SK-N-SH treated with all-trans-retinoic acid at 6 μM for 48 hours (cell line): ENCODE data around the gene EGFL7.

Source experiments
- ATAC-seq: fragments of 200-7000 bp; cut with Tn5 transposase; 3 replicates; pipeline ENCODE4 v1.9.1; 2020; ENCODE audit warnings: mild to moderate bottlenecking, moderate library complexity
- ARNTL ChIP-seq: fragments of 450-650 bp; formaldehyde crosslinking; IDR thresholded peaks from 2 replicates; pipeline ENCODE4 v1.5.0; 2020; ENCODE audit warnings: low read depth, mild to moderate bottlenecking, moderate library complexity, borderline replicate concordance
- BACH2 ChIP-seq: fragments of 250-450 bp; sonication (Bioruptor Pico); IDR thresholded peaks from 2 replicates; pipeline ENCODE4 v1.9.0; 2021; ENCODE audit warnings: mild to moderate bottlenecking, borderline replicate concordance
- CREB5 ChIP-seq: fragments of 250-450 bp; sonication (Bioruptor Pico); IDR thresholded peaks from 2 replicates; pipeline ENCODE4 v1.5.1; 2020; ENCODE audit warnings: low read depth, mild to moderate bottlenecking, moderate library complexity
- CSDC2 ChIP-seq: fragments of 250-450 bp; sonication (Bioruptor Pico); IDR thresholded peaks from 2 replicates; pipeline ENCODE4 v1.5.0; 2020; ENCODE audit warnings: mild to moderate bottlenecking, moderate library complexity
- CSRNP3 ChIP-seq: fragments of 250-450 bp; sonication (Bioruptor Pico); IDR thresholded peaks from 2 replicates; pipeline ENCODE4 v1.5.1; 2021; ENCODE audit warnings: mild to moderate bottlenecking, moderate library complexity
- ESRRG ChIP-seq: fragments of 250-450 bp; sonication (Bioruptor Pico); IDR thresholded peaks from 2 replicates; pipeline ENCODE4 v1.6.1; 2021; ENCODE audit warnings: mild to moderate bottlenecking
- GLIS3 ChIP-seq: fragments of 250-450 bp; sonication (Bioruptor Pico); IDR thresholded peaks from 2 replicates; pipeline ENCODE4 v1.5.0; 2020; ENCODE audit warnings: mild to moderate bottlenecking, moderate library complexity
- ISL1 ChIP-seq: fragments of 250-450 bp; sonication (Bioruptor Pico); IDR thresholded peaks from 2 replicates; pipeline ENCODE4 v2.1.2; 2022; ENCODE audit warnings: mild to moderate bottlenecking, moderate library complexity
- OSR1 ChIP-seq: fragments of 250-450 bp; sonication (Bioruptor Pico); IDR thresholded peaks from 2 replicates; pipeline ENCODE4 v1.8.0; 2022; ENCODE audit warnings: moderate library complexity, mild to moderate bottlenecking, inconsistent platforms
- PATZ1 ChIP-seq: fragments of 250-450 bp; sonication (Bioruptor Pico); IDR thresholded peaks from 2 replicates; pipeline ENCODE4 v1.8.0; 2020; ENCODE audit warnings: mild to moderate bottlenecking, moderate library complexity, borderline replicate concordance
- POU6F1 ChIP-seq: fragments of 250-450 bp; sonication (Bioruptor Pico); IDR thresholded peaks from 2 replicates; pipeline ENCODE4 v1.8.0; 2021; ENCODE audit warnings: low read depth, mild to moderate bottlenecking, moderate library complexity, borderline replicate concordance
- PPARA ChIP-seq: fragments of 250-450 bp; sonication (Bioruptor Pico); IDR thresholded peaks from 2 replicates; pipeline ENCODE4 v1.5.0; 2020; ENCODE audit warnings: mild to moderate bottlenecking, borderline replicate concordance
- RARB ChIP-seq: fragments of 250-450 bp; sonication (Bioruptor Pico); IDR thresholded peaks from 2 replicates; pipeline ENCODE4 v1.8.0; 2021; ENCODE audit warnings: mild to moderate bottlenecking, moderate library complexity
- SNAI2 ChIP-seq: fragments of 250-450 bp; sonication (Bioruptor Pico); IDR thresholded peaks from 2 replicates; pipeline ENCODE4 v1.5.0; 2020; ENCODE audit warnings: mild to moderate bottlenecking, moderate library complexity
- TCF4 ChIP-seq: fragments of 250-450 bp; sonication (Bioruptor Pico); IDR thresholded peaks from 2 replicates; pipeline ENCODE4 v1.8.0; 2021; ENCODE audit warnings: mild to moderate bottlenecking, moderate library complexity, borderline replicate concordance
- TOX ChIP-seq: fragments of 250-450 bp; sonication (Bioruptor Pico); IDR thresholded peaks from 2 replicates; pipeline ENCODE4 v1.8.0; 2021; ENCODE audit warnings: mild to moderate bottlenecking, moderate library complexity, borderline replicate concordance
- TSHZ2 ChIP-seq: fragments of 250-450 bp; sonication (Bioruptor Pico); IDR thresholded peaks from 2 replicates; pipeline ENCODE4 v1.5.0; 2020; ENCODE audit warnings: mild to moderate bottlenecking, moderate library complexity
- ZC3H10 ChIP-seq: fragments of 250-450 bp; sonication (Bioruptor Pico); IDR thresholded peaks from 2 replicates; pipeline ENCODE4 v1.5.1; 2021; ENCODE audit warnings: mild to moderate bottlenecking, moderate library complexity
- ZFP3 ChIP-seq: fragments of 250-450 bp; sonication (Bioruptor Pico); IDR thresholded peaks from 2 replicates; pipeline ENCODE4 v1.5.0; 2020; ENCODE audit warnings: mild to moderate bottlenecking, moderate library complexity
- ZFP30 ChIP-seq: fragments of 450-650 bp; formaldehyde crosslinking; IDR thresholded peaks from 2 replicates; pipeline ENCODE4 v1.5.0; 2022; ENCODE audit warnings: mild to moderate bottlenecking, moderate library complexity
- ZNF565 ChIP-seq: fragments of 450-650 bp; formaldehyde crosslinking; conservative IDR thresholded peaks from 2 replicates; pipeline ENCODE4 v1.5.0; 2020; ENCODE audit warnings: low read depth, mild to moderate bottlenecking, moderate library complexity
- ZNF70 ChIP-seq: fragments of 450-650 bp; formaldehyde crosslinking; IDR thresholded peaks from 2 replicates; pipeline ENCODE4 v1.5.0; 2020; ENCODE audit warnings: mild to moderate bottlenecking, moderate library complexity
- ZNF8 ChIP-seq: fragments of 450-650 bp; formaldehyde crosslinking; IDR thresholded peaks from 2 replicates; pipeline ENCODE4 v1.5.0; 2020; ENCODE audit warnings: mild to moderate bottlenecking, moderate library complexity

Gene EGFL7

GRCh38 chr9:136626740-136627642 is 35.7 kb upstream of the EGFL7 start:
- ATAC-seq = no peak
- TF ChIP-seq ZNF565 (CRISPR knock-in tag) (no peak), BACH2 (CRISPR knock-in tag) (no peak), TCF4 (CRISPR knock-in tag) (no peak), ZC3H10 (CRISPR knock-in tag) (no peak), PPARA (CRISPR knock-in tag) (no peak), ZNF70 (no peak)

GRCh38 chr9:136627703-136628102 is 35.0 kb upstream of the EGFL7 start:
- ATAC-seq = no peak
- no peak for TF ChIP-seq ZNF8
- no peak for TF ChIP-seq TCF4 (CRISPR knock-in tag)
- TF ChIP-seq ZC3H10 (CRISPR knock-in tag) = no peak
- no peak for TF ChIP-seq OSR1 (CRISPR knock-in tag)
- no peak for TF ChIP-seq TOX (CRISPR knock-in tag)
- TF ChIP-seq SNAI2 (CRISPR knock-in tag) = no peak
- TF ChIP-seq RARB (CRISPR knock-in tag) = no peak
- TF ChIP-seq PPARA (CRISPR knock-in tag) = no peak
- TF ChIP-seq ZNF565 (CRISPR knock-in tag) = no peak
- TF ChIP-seq, all 23 proteins: peak for 0

GRCh38 chr9:136628268-136628667 is 34.4 kb upstream of the EGFL7 start:
- no peak for TF ChIP-seq ZFP3 (CRISPR knock-in tag)
- no peak for TF ChIP-seq ARNTL (CRISPR knock-in tag)
- TF ChIP-seq TOX (CRISPR knock-in tag) = no peak
- TF ChIP-seq PPARA (CRISPR knock-in tag) = no peak
- TF ChIP-seq ZNF70 = no peak
- no peak for TF ChIP-seq ISL1 (CRISPR knock-in tag)
- no peak for TF ChIP-seq ZNF565 (CRISPR knock-in tag)
- TF ChIP-seq POU6F1 = no peak
- no peak for TF ChIP-seq CREB5 (CRISPR knock-in tag)
- no peak for TF ChIP-seq PATZ1 (CRISPR knock-in tag)
- no peak for TF ChIP-seq TSHZ2
- no peak for TF ChIP-seq ZFP30
- TF ChIP-seq CSDC2 (CRISPR knock-in tag) = no peak
- no peak for TF ChIP-seq CSRNP3 (CRISPR knock-in tag)
- no peak for TF ChIP-seq ZC3H10 (CRISPR knock-in tag)
- no peak for TF ChIP-seq ZNF8
- no peak for TF ChIP-seq RARB (CRISPR knock-in tag)
- no peak for TF ChIP-seq ESRRG (CRISPR knock-in tag)
- TF ChIP-seq SNAI2 (CRISPR knock-in tag) = no peak
- TF ChIP-seq GLIS3 (CRISPR knock-in tag) = no peak
- ATAC-seq = no peak
